Hepatocyte (in vitro differentiated cells): ENCODE data around the gene C1QTNF7. TPM values are rescaled to one million over a fixed set of nuclear protein-coding genes. Genes with fewer than 3 reads are reported as not detected.

Experiments used
- polyA plus RNA-seq: library from polyadenylated mRNA; unstranded; fragments of >200 nt; fragmentation: Nextera tagmentation; extraction: Ambion mirVana; gene quantifications from 2 replicates; pipeline ENCODE4 v1.2.1, GENCODE V29; 2016
- small RNA-seq: library from RNA; depleted of rRNA; stranded (forward); fragments of <200 nt; gene quantifications from one replicate; pipeline ENCODE3, GENCODE V24; 2014
- total RNA-seq: library from RNA; depleted of rRNA; stranded (reverse); fragments of >200 nt; gene quantifications from 2 replicates; pipeline ENCODE4 v1.2.3, GENCODE V29; 2014

C1QTNF7 gene
- total and polyA plus RNA-seq, 2 experiments from 2014 or later: 1.4 TPM

Small RNA genes lying within 50 kb of the gene (small RNA-seq; reads per million reads assigned to genes)
- not detected for gene AC007016.1

Other genes with a start within 250 kb of the C1QTNF7 start
- gene CC2D2A, start 41.8 kb downstream of the C1QTNF7 start, total RNA-seq: 20.5 and 33.6 TPM in 2 replicates
- gene CC2D2A, start 41.8 kb downstream of the C1QTNF7 start, polyA plus RNA-seq: 4.5 and 6.8 TPM in 2 replicates
- gene FBXL5, start 227.3 kb downstream of the C1QTNF7 start, total RNA-seq: 80.9 and 90.2 TPM in 2 replicates
- 41.2 and 42.2 TPM in 2 replicates for gene FBXL5, start 227.3 kb downstream of the C1QTNF7 start, polyA plus RNA-seq